Gastrocnemius medialis (tissue), 4 donors: ENCODE data around the gene KIFBP. TPM values are rescaled to one million over a fixed set of nuclear protein-coding genes. Genes with fewer than 3 reads are reported as not detected.

Experiments used
- ATAC-seq, 2 donors: fragments of 150-250 bp; one replicate each; pipeline ENCODE4 v1.9.1; 2016
- DNase-seq, 2 donors: peaks; one replicate each; pipeline ENCODE4 v3.0.0-alpha.2; 2019
- H3K27ac ChIP-seq, 4 donors: fragments of 200-600 bp; sonication (generic); 1 replicate in 1 of 4; 2 replicates in 3 of 4; pipeline ENCODE4 v1.5.1; 2016 to 2018; ENCODE audit warnings: mild to moderate bottlenecking in 2 of 4, moderate library complexity in 1 of 4
- H3K27me3 ChIP-seq, 3 donors: fragments of 200-600 bp; sonication (generic) in 2 of 3; 1 replicate in 1 of 3; 2 replicates in 2 of 3; pipeline versions ENCODE4 v1.5.1 to v1.6.0; 2016 to 2019; ENCODE audit warnings: mild to moderate bottlenecking in 1 of 3, moderate library complexity in 1 of 3
- H3K36me3 ChIP-seq, 2 donors: fragments of 200-600 bp; sonication (generic) in 1 of 2; one replicate each; pipeline ENCODE4 v1.5.1; 2017 to 2018
- H3K4me1 ChIP-seq, 2 donors: fragments of 200-600 bp; sonication (generic) in 1 of 2; one replicate each; pipeline ENCODE4 v1.5.1; 2016 to 2017; ENCODE audit warnings: mild to moderate bottlenecking in 2 of 2
- H3K4me3 ChIP-seq, 4 donors: fragments of 200-600 bp; sonication (generic) in 3 of 4; 1 replicate in 1 of 4; 2 replicates in 3 of 4; pipeline ENCODE4 v1.5.1; 2016 to 2019; ENCODE audit warnings: mild to moderate bottlenecking in 2 of 4
- H3K9me3 ChIP-seq, 3 donors: fragments of 200-600 bp; sonication (generic) in 2 of 3; 1 replicate in 1 of 3; 2 replicates in 2 of 3; pipeline ENCODE4 v1.5.1; 2016 to 2019
- CTCF ChIP-seq, 5 experiments: fragments of 450-650 bp in 3 of 5; fragments of 200-600 bp in 2 of 5; sonication (generic) in 2 of 5; IDR thresholded peaks in 4 of 5; conservative IDR thresholded peaks in 1 of 5; 1 replicate in 4 of 5; 2 replicates in 1 of 5; pipeline ENCODE4 v1.5.1; 2016 to 2019; ENCODE audit warnings: antibody characterized with exemption in 5 of 5, mild to moderate bottlenecking in 3 of 5, moderate library complexity in 3 of 5
- POLR2A ChIP-seq, 2 donors: fragments of 450-650 bp; IDR thresholded peaks; one replicate each; pipeline ENCODE4 v1.6.1; 2017; ENCODE audit warnings: antibody characterized with exemption in 2 of 2, mild to moderate bottlenecking in 2 of 2, moderate library complexity in 2 of 2
- in situ Hi-C, 4 donors: fragments of 200-750 bp; cut with MboI; loops; one replicate each; pipeline versions ENCODE4 v1.15.0 to v1.8.0; 2017; ENCODE audit warnings: low sequenced_read_pairs in 4 of 4
- intact Hi-C: fragments of 100-400 bp; cut with DNase I; formaldehyde crosslinking; loops from one replicate; pipeline ENCODE4 v1.15.1; 2023; ENCODE audit warnings: low total_unique reads
- total RNA-seq, 4 donors: library from RNA; depleted of rRNA; stranded (reverse); fragments of >200 nt; gene quantifications; one replicate each; pipeline versions ENCODE4 v1.1.0 to v1.2.3, GENCODE V29; 2016

The KIFBP gene
- total RNA-seq, 4 donors from 2014 or later: 24.0 to 41.3 (median 33.9) TPM

- no peaks in the 10 kb centered on the region for H3K9me3 ChIP-seq
- H3K27ac ChIP-seq: peak overlapping the region in 2 of 4 donors; percentile 8 to 48
- in situ Hi-C loops: no loop called here
- TF ChIP-seq CTCF (IDR thresholded peaks at IDR 0.05 in 4 of 5, conservative IDR thresholded peaks at IDR 0.05 in 1 of 5): no peak
- no peaks in the 10 kb centered on the region for H3K36me3 ChIP-seq
- H3K4me1 ChIP-seq: peaks cover 0 to 4% of the 10 kb centered on the region in 2 donors
- no peaks in the 10 kb centered on the region for H3K27me3 ChIP-seq
- intact Hi-C loops: no loop called here
- peak in 1 of 2 donors; percentile 53 for ATAC-seq
- H3K4me3 ChIP-seq: no peak overlapping the region
- no peak for DNase-seq
Measured at GRCh38 chr10:69051710-69052487, 63.3 kb downstream of the KIFBP start.

- Histone ChIP-seq H3K9me3 (no peaks in the 10 kb centered on the region), H3K27me3 (no peaks in the 10 kb centered on the region), H3K27ac (peak overlapping the region in 2 of 4 donors; percentile 8 to 48), H3K4me3 (no peak overlapping the region), H3K36me3 (no peaks in the 10 kb centered on the region), H3K4me1 (peaks cover 0 to 4% of the 10 kb centered on the region in 2 donors)
- in situ Hi-C loops: no loop called here
- TF ChIP-seq POLR2A (IDR thresholded peaks at IDR 0.05) (no peak), CTCF (IDR thresholded peaks at IDR 0.05 in 4 of 5, conservative IDR thresholded peaks at IDR 0.05 in 1 of 5) (no peak)
- intact Hi-C loops: no loop called here
- no peak for ATAC-seq
- no peak for DNase-seq
Measured at GRCh38 chr10:69052736-69053135, 64.1 kb downstream of the KIFBP start.

GRCh38 chr10:69055241-69055640, 66.6 kb downstream of the KIFBP start:
- no peak for TF ChIP-seq CTCF (IDR thresholded peaks at IDR 0.05 in 4 of 5, conservative IDR thresholded peaks at IDR 0.05 in 1 of 5)
- DNase-seq (no peak), ATAC-seq (no peak)
- in situ Hi-C loops (no loop called here), intact Hi-C loops (no loop called here)
- Histone ChIP-seq H3K4me3 (no peak overlapping the region), H3K36me3 (no peaks in the 10 kb centered on the region), H3K9me3 (no peaks in the 10 kb centered on the region), H3K4me1 (peaks cover 0 to 4% of the 10 kb centered on the region in 2 donors), H3K27ac (no peak overlapping the region), H3K27me3 (no peaks in the 10 kb centered on the region)

GRCh38 chr10:69056129-69056528, 67.5 kb downstream of the KIFBP start:
- in situ Hi-C loops (no loop called here), intact Hi-C loops (loop anchor here (2.0 kb wide), 1 partner anchor 35 kb away; no protein-coding TSS in a partner anchor)
- H3K27me3 ChIP-seq: no peaks in the 10 kb centered on the region
- peaks cover 0 to 4% of the 10 kb centered on the region in 2 donors for H3K4me1 ChIP-seq
- ATAC-seq (no peak), DNase-seq (no peak)
- no peaks in the 10 kb centered on the region for H3K9me3 ChIP-seq
- H3K27ac ChIP-seq: peak overlapping the region in 3 of 4 donors; percentile 60 to 70 (median 68)
- no peak for TF ChIP-seq CTCF (IDR thresholded peaks at IDR 0.05 in 4 of 5, conservative IDR thresholded peaks at IDR 0.05 in 1 of 5)
- H3K36me3 ChIP-seq: no peaks in the 10 kb centered on the region
- H3K4me3 ChIP-seq: no peak overlapping the region
